Measurements from ENCODE around the gene SH3BP2. TPM values are rescaled to one million over a fixed set of nuclear protein-coding genes. Genes with fewer than 3 reads are reported as not detected.

SH3BP2 gene
- total RNA-seq, 3 donors from 2014 or later = 40.5 to 74.8 (median 59.3) TPM

DNA sequence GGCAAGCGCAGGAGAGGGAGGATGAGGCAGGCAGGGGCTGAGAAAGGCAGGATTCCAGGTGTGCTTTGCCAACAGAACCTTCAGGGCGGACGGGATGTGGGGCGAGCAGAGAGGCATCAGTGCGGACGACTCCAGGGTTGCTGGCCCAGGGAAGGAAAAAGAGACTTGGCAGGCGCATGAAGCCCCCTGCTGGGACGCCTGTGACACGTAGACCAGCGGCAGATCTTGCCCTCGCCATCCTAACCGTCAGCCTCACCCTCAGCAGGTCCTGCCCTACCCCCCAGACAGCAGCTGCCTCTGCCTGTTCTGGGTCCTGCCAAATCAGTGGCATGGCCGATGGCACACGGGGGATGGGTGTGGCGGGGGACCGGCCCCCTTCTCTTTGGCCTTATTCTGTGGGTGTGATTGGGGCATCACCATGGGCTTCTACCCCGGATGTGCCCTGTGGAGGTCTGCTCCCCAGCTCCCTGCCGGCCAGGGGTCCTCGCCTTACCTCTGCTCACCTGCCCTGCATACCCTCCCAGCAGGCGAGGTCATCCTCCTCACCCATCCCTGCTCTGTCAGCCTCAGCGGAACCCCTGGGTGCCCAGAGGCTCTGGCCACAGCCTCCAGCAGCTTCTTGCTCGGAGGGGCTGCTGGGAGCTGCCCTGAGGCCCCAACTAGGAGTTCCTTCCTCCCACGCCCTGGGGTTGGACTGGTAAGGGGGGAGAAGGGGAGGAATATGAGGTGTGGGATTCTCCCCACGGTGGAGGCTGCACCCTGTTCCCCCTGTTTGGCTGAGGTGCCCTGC lies 2.9 kb upstream of the SH3BP2 start:
- DNase-seq (ENCODE audit: low spot score in 2 of 2) = no peak
- Histone ChIP-seq H3K27me3 (no peaks in the 10 kb centered on the region), H3K4me3 (no peak overlapping the region), H3K27ac (peak overlapping the region in 1 of 2 donors; percentile 1), H3K4me1 (peaks cover 4 to 5% of the 10 kb centered on the region in 2 donors), H3K9me3 (no peaks in the 10 kb centered on the region), H3K36me3 (no peaks in the 10 kb centered on the region)
- intact Hi-C loops (cut with DNase I; ENCODE audit: low total_unique reads) = no loop called here
- no peak for TF ChIP-seq POLR2AphosphoS5 (IDR thresholded peaks at IDR 0.05)
- TF ChIP-seq, protein P1, sequence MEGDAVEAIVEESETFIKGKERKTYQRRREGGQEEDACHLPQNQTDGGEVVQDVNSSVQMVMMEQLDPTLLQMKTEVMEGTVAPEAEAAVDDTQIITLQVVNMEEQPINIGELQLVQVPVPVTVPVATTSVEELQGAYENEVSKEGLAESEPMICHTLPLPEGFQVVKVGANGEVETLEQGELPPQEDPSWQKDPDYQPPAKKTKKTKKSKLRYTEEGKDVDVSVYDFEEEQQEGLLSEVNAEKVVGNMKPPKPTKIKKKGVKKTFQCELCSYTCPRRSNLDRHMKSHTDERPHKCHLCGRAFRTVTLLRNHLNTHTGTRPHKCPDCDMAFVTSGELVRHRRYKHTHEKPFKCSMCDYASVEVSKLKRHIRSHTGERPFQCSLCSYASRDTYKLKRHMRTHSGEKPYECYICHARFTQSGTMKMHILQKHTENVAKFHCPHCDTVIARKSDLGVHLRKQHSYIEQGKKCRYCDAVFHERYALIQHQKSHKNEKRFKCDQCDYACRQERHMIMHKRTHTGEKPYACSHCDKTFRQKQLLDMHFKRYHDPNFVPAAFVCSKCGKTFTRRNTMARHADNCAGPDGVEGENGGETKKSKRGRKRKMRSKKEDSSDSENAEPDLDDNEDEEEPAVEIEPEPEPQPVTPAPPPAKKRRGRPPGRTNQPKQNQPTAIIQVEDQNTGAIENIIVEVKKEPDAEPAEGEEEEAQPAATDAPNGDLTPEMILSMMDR (IDR thresholded peaks at IDR 0.05) = no peak
- no peak for TF ChIP-seq POLR2A (IDR thresholded peaks at IDR 0.05)

DNA sequence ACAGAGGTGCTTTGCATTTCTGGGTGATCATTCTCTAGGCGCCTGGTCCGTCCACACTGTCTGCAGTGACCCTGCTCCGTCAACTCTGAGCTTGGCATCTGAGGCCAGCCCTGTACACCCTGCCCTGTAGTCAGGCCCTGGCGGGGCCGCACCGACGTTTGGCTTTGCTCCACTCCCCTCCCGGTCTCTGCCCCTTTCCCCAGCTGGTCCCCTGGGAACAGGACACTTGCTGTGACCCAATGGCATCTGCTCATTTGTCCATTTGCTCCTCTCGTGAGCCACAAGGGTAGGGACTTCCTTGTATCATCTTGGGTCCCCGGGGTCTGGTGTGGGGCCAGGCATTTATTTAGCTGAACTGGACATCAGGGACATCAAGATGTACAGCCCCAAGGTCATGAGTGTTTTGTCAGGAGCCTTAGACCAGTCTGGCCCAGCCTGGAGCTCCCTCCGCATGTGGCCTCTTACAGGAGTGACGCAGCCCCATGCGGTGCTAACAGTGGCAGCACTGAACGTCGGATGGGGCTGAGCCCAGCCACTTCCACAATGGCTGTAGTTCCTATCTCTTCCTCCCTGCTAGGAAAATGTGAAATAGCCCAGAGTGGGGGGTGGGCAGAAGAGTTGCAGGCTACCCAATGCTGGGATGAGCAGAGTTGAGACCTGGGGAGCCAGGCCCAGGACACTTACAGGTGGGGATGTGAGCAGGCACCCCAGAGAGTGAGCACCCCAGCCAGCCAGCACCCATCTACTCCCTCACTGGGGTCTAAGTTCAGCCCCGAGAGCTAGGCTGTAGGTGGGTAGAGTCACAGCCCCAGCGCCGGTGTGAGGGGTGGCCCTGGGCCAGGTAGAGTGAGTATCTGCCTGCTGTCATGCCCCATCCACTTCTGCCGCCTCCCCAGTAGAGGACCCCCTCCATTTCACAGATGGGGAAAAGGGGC lies 2.0 kb upstream of the SH3BP2 start:
- peak overlapping the region; percentile 87 for H3K27ac ChIP-seq
- intact Hi-C loops (cut with DNase I; ENCODE audit: low total_unique reads) = no loop called here
- peaks cover 4 to 8% of the 10 kb centered on the region in 2 donors for H3K4me1 ChIP-seq
- H3K36me3 ChIP-seq = no peaks in the 10 kb centered on the region
- no peaks in the 10 kb centered on the region for H3K9me3 ChIP-seq
- H3K4me3 ChIP-seq = no peak overlapping the region
- DNase-seq (ENCODE audit: low spot score in 2 of 2) = peak in 1 of 2 donors; percentile 46
- TF ChIP-seq POLR2AphosphoS5 (IDR thresholded peaks at IDR 0.05) (no peak), POLR2A (IDR thresholded peaks at IDR 0.05) (no peak)
- TF ChIP-seq, protein P1 (IDR thresholded peaks at IDR 0.05) = no peak
- no peaks in the 10 kb centered on the region for H3K27me3 ChIP-seq

DNA sequence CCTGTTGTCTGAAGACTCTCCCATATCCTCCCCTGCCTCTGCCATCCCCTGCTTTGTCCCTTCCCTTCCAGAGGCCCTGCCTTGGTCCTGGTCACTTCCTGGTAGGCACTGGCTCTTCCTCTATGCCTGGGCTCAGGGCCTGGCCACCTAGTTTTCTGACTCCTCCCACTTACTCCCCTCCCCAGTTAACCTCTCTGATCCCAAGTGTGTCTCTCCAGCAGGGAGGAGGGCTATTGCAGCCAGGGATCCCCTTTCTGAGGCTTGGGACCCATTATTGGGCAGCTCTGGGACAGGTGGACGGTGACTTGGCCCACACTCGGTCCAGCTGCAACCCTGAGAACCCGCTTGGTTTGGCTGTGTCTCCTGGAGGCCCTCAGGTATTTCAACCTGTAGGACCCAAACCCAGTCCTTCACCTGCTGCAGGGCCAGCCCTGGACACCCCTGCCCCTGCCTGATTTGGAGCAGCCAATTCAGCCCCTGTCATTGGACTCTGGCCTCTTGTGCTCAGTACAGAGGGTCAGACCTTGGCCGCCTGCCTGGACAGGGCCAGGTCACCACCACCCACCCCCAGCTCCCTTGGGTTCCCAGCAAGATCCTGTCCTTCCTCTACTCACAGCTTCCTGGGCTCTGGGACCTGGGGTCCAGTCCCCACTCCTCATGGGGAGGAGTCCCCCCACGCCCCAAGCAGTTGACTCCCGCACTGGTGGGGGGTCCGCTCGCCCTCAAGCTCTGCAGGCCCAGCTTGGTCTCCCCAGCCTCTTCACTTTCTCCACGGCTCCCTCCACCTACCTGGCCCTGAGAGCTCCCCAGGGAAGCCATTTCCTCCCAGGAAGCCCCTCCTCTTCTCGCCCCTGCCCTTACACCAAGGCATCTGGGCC lies 1.1 kb upstream of the SH3BP2 start:
- H3K4me3 ChIP-seq = no peak overlapping the region
- peaks cover 6 to 16% of the 10 kb centered on the region in 2 donors for H3K4me1 ChIP-seq
- intact Hi-C loops (cut with DNase I; ENCODE audit: low total_unique reads) = no loop called here
- H3K36me3 ChIP-seq = no peaks in the 10 kb centered on the region
- peak overlapping the region; percentile 87 for H3K27ac ChIP-seq
- no peaks in the 10 kb centered on the region for H3K9me3 ChIP-seq
- DNase-seq (ENCODE audit: low spot score in 2 of 2) = peak in 1 of 2 donors; percentile 50
- TF ChIP-seq POLR2AphosphoS5 (IDR thresholded peaks at IDR 0.05) = no peak
- TF ChIP-seq, protein P1 (IDR thresholded peaks at IDR 0.05) = no peak
- no peak for TF ChIP-seq POLR2A (IDR thresholded peaks at IDR 0.05)
- H3K27me3 ChIP-seq = no peaks in the 10 kb centered on the region

DNA sequence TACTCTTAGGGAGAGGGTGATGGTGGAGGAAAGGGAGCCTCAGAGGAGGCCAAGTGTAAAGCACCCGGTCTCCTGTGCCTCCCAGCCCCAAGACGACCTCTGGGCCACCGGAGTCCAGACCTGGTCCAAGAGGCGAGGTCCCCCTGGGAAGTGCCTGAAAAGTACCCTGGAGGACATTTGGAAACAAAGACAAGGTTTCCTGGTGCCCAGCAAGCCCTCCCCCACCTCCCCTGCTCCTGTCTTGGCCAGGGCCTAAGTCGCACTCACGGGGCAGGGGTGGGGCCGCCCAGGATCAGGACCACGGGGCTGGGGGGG lies 532 bp upstream of the SH3BP2 start:
- intact Hi-C loops (cut with DNase I; ENCODE audit: low total_unique reads) = no loop called here
- peak in 1 of 2 donors; percentile 49 for DNase-seq (ENCODE audit: low spot score in 2 of 2)
- peak overlapping the region in 1 of 3 donors; percentile 88 for H3K4me3 ChIP-seq

More for the DNA sequence above, 532 bp upstream of the SH3BP2 start:
- TF ChIP-seq POLR2AphosphoS5 (IDR thresholded peaks at IDR 0.05) = no peak
- TF ChIP-seq, protein P1 (IDR thresholded peaks at IDR 0.05) = no peak
- TF ChIP-seq POLR2A (IDR thresholded peaks at IDR 0.05) = no peak
- H3K27me3 ChIP-seq = no peaks in the 10 kb centered on the region
- no peaks in the 10 kb centered on the region for H3K9me3 ChIP-seq
- H3K4me1 ChIP-seq = peaks cover 11 to 22% of the 10 kb centered on the region in 2 donors
- no peaks in the 10 kb centered on the region for H3K36me3 ChIP-seq
- peak overlapping the region; percentile 87 for H3K27ac ChIP-seq
